ENCODE data around the gene CHCHD10.
"Not testable (repeated sequence)": the region's sequence is repeated elsewhere in the genome, so short reads cannot be mapped to it uniquely, and the experiment has no call there.

The CHCHD10 gene

DNA sequence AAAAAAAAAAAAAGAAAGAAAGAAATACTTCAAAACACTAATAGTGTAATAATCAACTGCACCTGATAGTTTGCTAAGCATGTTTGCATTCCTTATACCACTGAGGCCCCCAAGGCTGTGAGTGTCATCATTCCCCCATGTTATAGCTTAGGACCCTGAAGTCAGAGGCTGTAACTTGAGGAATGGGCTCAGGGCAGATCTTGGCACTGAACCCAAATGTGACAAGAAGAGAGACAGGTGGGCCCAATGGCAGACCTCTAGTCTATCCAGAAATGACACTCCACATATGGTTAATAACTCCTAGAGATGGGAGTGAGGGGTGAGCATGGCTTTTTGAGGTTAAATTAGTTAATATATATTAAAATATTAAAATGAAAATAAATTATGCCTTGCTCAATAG lies 30.1 kb downstream of the CHCHD10 start (continued):
- TF ChIP-seq ZFP3 (CRISPR knock-in tag; IDR thresholded peaks at IDR 0.05) (no peak), ZFP30 (CRISPR knock-in tag; IDR thresholded peaks at IDR 0.05) (no peak)

DNA sequence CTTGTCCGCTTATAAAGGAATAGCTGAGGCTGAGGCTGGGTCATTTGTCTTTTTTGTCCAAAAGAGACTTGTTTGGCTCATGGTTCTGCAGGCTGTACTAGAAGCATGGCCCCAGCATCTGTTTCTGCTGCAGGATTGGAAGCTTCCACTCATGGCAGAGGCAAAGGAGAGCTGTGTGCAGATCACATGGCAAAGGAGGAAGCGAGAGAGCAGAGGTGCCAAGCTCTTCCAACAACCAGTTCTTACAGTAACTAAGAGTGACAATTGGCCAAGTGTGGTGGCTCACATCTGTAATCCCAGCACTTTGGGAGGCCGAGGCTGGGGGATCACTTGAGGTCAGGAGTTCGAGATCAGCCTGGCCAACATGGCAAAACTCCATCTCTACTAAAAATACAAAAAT lies 39.7 kb downstream of the CHCHD10 start:
- ATAC-seq, result not testable (repeated sequence)

DNA sequence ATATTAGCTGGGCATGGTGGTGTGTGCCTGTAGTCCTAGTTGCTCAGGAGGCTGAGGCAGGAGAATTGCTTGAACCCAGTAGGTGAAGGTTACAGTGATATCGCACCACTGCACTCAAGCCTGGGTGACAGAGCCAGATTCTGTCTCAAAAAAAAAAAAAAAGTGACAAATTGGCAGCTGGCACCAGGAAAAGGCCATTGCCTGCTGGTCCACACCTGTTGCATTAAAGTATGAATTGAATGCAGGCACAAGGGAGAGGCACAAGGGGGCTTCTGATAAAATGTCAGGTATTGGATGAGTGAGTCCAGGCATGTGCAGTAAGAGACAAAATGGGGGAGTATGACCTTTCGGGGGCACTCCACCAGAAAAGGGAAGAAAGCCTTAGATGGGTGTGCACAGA lies 45.0 kb downstream of the CHCHD10 start:
- ATAC-seq, result no peak

DNA sequence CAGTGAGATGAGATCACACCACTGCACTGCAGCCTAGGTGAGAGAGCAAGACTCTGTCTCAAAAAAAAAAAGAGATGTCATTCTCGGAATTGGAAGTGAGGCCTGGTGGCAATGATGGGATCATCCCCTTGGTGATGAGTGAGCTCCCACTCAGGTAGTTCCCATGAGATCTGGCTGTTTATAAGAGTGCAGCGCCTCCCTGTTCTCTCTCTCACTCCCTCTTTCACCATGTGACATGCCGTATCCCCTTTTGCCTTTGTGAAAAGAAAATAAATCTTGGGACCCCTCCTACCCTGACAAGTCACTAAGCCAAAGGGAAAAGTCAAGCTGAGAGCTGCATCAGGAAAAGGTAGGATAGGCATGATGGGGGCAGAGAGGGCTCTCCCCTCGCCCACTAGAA lies 45.6 kb downstream of the CHCHD10 start:
- no peak for ATAC-seq
- TF ChIP-seq TCF4 (CRISPR knock-in tag; IDR thresholded peaks at IDR 0.05; ENCODE audit: borderline replicate concordance) (no peak), ZNF8 (CRISPR knock-in tag; IDR thresholded peaks at IDR 0.05) (no peak), ZFP30 (CRISPR knock-in tag; IDR thresholded peaks at IDR 0.05) (no peak), ZC3H10 (CRISPR knock-in tag; IDR thresholded peaks at IDR 0.05) (no peak), SNAI2 (CRISPR knock-in tag; IDR thresholded peaks at IDR 0.05) (no peak), ISL1 (CRISPR knock-in tag; IDR thresholded peaks at IDR 0.05) (no peak), ESRRG (CRISPR knock-in tag; IDR thresholded peaks at IDR 0.05) (no peak), TOX (CRISPR knock-in tag; IDR thresholded peaks at IDR 0.05; ENCODE audit: borderline replicate concordance) (no peak), GLIS3 (CRISPR knock-in tag; IDR thresholded peaks at IDR 0.05) (no peak)
- TF ChIP-seq, protein P1, sequence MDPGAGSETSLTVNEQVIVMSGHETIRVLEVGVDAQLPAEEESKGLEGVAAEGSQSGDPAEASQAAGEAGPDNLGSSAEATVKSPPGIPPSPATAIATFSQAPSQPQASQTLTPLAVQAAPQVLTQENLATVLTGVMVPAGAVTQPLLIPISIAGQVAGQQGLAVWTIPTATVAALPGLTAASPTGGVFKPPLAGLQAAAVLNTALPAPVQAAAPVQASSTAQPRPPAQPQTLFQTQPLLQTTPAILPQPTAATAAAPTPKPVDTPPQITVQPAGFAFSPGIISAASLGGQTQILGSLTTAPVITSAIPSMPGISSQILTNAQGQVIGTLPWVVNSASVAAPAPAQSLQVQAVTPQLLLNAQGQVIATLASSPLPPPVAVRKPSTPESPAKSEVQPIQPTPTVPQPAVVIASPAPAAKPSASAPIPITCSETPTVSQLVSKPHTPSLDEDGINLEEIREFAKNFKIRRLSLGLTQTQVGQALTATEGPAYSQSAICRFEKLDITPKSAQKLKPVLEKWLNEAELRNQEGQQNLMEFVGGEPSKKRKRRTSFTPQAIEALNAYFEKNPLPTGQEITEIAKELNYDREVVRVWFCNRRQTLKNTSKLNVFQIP (CRISPR knock-in tag; IDR thresholded peaks at IDR 0.05; ENCODE audit: borderline replicate concordance, low read depth), result no peak
- TF ChIP-seq, protein P2, sequence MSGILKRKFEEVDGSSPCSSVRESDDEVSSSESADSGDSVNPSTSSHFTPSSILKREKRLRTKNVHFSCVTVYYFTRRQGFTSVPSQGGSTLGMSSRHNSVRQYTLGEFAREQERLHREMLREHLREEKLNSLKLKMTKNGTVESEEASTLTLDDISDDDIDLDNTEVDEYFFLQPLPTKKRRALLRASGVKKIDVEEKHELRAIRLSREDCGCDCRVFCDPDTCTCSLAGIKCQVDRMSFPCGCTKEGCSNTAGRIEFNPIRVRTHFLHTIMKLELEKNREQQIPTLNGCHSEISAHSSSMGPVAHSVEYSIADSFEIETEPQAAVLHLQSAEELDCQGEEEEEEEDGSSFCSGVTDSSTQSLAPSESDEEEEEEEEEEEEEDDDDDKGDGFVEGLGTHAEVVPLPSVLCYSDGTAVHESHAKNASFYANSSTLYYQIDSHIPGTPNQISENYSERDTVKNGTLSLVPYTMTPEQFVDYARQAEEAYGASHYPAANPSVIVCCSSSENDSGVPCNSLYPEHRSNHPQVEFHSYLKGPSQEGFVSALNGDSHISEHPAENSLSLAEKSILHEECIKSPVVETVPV (CRISPR knock-in tag; IDR thresholded peaks at IDR 0.05), result no peak
- TF ChIP-seq, protein P3, sequence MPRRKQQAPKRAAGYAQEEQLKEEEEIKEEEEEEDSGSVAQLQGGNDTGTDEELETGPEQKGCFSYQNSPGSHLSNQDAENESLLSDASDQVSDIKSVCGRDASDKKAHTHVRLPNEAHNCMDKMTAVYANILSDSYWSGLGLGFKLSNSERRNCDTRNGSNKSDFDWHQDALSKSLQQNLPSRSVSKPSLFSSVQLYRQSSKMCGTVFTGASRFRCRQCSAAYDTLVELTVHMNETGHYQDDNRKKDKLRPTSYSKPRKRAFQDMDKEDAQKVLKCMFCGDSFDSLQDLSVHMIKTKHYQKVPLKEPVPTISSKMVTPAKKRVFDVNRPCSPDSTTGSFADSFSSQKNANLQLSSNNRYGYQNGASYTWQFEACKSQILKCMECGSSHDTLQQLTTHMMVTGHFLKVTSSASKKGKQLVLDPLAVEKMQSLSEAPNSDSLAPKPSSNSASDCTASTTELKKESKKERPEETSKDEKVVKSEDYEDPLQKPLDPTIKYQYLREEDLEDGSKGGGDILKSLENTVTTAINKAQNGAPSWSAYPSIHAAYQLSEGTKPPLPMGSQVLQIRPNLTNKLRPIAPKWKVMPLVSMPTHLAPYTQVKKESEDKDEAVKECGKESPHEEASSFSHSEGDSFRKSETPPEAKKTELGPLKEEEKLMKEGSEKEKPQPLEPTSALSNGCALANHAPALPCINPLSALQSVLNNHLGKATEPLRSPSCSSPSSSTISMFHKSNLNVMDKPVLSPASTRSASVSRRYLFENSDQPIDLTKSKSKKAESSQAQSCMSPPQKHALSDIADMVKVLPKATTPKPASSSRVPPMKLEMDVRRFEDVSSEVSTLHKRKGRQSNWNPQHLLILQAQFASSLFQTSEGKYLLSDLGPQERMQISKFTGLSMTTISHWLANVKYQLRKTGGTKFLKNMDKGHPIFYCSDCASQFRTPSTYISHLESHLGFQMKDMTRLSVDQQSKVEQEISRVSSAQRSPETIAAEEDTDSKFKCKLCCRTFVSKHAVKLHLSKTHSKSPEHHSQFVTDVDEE (CRISPR knock-in tag; IDR thresholded peaks at IDR 0.05), result no peak
- TF ChIP-seq, protein P4, sequence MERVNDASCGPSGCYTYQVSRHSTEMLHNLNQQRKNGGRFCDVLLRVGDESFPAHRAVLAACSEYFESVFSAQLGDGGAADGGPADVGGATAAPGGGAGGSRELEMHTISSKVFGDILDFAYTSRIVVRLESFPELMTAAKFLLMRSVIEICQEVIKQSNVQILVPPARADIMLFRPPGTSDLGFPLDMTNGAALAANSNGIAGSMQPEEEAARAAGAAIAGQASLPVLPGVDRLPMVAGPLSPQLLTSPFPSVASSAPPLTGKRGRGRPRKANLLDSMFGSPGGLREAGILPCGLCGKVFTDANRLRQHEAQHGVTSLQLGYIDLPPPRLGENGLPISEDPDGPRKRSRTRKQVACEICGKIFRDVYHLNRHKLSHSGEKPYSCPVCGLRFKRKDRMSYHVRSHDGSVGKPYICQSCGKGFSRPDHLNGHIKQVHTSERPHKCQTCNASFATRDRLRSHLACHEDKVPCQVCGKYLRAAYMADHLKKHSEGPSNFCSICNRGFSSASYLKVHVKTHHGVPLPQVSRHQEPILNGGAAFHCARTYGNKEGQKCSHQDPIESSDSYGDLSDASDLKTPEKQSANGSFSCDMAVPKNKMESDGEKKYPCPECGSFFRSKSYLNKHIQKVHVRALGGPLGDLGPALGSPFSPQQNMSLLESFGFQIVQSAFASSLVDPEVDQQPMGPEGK (CRISPR knock-in tag; IDR thresholded peaks at IDR 0.05; ENCODE audit: borderline replicate concordance), result no peak

More for the DNA sequence above, 45.0 kb downstream of the CHCHD10 start:
- TF ChIP-seq RARB (CRISPR knock-in tag; IDR thresholded peaks at IDR 0.05) (no peak), ZC3H10 (CRISPR knock-in tag; IDR thresholded peaks at IDR 0.05) (no peak), TCF4 (CRISPR knock-in tag; IDR thresholded peaks at IDR 0.05; ENCODE audit: borderline replicate concordance) (no peak), ARNTL (CRISPR knock-in tag; IDR thresholded peaks at IDR 0.05; ENCODE audit: borderline replicate concordance, low read depth) (no peak), ZFP30 (CRISPR knock-in tag; IDR thresholded peaks at IDR 0.05) (no peak), ZFP3 (CRISPR knock-in tag; IDR thresholded peaks at IDR 0.05) (no peak), ZNF8 (CRISPR knock-in tag; IDR thresholded peaks at IDR 0.05) (no peak), SNAI2 (CRISPR knock-in tag; IDR thresholded peaks at IDR 0.05) (no peak)
- TF ChIP-seq, protein P1 (CRISPR knock-in tag; IDR thresholded peaks at IDR 0.05; ENCODE audit: borderline replicate concordance, low read depth), result no peak
- TF ChIP-seq, protein P3 (CRISPR knock-in tag; IDR thresholded peaks at IDR 0.05), result no peak
- TF ChIP-seq, protein P2 (CRISPR knock-in tag; IDR thresholded peaks at IDR 0.05), result no peak

Measured in SK-N-SH treated with all-trans-retinoic acid at 6 μM for 48 hours (cell line).